Esophagus mucosa (tissue), 1 donor: ENCODE results near the gene KCP. TPM values are rescaled to one million over a fixed set of nuclear protein-coding genes. Genes with fewer than 3 reads are reported as not detected.
A peak's percentile ranks its signal among the peaks of the same experiment; 100 is the strongest.

Experiments used
- ATAC-seq: fragments of 200-7000 bp; cut with Tn5 transposase; one replicate; pipeline ENCODE4 v1.9.1; 2020
- total RNA-seq: library from RNA; stranded (reverse); gene quantifications from one replicate; pipeline ENCODE4 v1.2.4, GENCODE V29; 2023
- donor health status: DM: yes; HTN: yes; CAD: no.

The KCP gene
- total RNA-seq, 1 donor from 2014 or later: 1.8 TPM

DNA sequence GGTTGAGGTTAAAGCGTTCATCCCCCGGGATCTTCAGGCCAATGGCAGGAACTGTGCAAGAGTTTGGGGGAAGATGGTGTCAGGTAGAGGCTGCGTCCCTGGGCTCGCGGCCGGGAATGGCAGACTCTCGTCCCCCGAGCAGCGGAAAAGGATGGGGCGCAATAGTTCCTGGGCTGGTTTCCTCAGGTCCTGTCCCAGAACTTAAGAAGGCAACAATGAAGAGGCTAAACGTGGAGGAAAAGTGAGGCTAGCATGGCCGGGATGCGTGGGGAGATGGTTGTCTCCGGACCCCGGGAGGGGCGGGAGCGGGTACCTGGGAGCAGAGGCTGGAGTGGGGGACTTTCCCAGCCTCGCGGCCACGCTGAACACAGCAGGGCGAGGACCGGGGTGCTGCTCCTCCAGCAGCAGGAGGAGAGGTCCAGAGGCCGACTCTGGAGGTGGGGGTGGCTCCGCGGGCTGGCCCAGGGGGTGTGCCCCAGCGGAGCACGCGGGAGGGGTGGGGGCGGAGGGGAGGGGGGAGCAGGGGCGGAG is 28.1 kb upstream of the KCP start:
- peak; percentile 38 for ATAC-seq

DNA sequence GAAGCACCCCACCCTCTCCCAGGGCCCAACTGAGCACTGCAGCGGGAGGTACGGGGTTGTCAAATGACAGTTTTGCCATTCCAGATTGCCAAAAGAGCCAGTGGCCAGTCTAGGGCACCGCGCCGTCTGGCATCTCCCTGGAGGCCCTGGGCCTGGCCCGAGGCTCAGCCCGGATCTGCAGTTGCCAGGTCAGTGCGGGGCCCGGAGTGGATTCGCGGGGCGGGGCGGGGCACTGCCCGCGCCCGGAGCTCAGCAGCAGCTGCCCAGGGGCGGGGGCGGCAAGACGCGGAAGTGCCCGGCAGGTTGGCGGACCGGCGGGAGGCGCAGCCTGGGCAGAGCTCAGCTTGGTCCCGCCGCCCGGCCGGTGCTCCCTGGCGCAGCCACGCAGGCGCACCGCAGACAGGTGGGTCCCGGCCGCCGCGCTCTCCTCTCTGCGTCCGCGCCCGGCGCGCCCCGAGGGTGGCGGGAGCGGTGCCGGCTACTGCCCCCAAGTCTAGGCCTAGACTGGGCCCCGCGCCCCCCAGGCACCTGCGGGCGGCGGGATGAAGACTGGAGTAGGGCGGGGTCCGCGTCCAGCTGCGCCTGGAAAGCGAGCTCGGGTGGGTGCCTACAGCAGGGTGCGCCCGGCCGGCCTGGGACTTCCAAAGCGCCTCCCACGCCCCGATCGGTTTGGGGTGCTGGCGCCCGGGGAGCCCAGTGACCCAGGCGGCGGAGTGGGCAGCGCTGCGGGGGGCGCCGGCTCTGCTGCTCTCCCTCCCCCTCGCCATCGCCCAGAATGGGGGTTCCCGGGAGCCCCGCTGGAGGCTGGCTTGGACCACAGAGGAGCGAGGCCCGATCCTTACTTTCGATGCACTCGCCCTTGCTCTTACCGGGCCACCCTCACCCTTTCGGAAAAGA is 27.4 kb upstream of the KCP start, which contains the start of gene IRF5:
Gene IRF5 (plus strand): TSS at position 281 of the 897 bp plus-strand sequence. CDS start 4,155 bp downstream, outside the sequence.
- peak; percentile 46 for ATAC-seq

- no peak for ATAC-seq
Observed at GRCh38 chr7:128937271-128937646, 26.8 kb upstream of the KCP start.

- no peak for ATAC-seq
Observed at GRCh38 chr7:128936798-128937197, 26.3 kb upstream of the KCP start.

DNA sequence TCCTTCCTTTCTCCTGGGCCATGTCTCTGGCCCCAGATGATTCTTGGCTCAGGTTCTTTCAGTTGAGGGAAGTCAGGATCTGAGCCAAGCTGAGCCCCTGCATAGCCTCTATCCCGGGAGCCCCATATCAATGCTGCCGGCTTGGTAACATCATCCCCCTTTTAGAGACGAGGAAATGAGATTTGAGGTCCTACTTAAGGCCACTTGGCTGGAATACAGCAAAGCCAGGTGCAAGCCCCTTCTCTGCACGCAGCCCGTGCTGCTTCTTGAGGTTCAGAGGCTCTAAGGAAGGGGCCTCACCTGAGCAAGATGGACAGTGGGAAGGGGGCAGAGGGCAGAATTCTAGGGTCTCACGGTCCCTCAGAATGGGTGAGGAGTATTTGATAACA is 24.8 kb upstream of the KCP start:
- ATAC-seq: no peak

GRCh38 chr7:128934361-128935341 is 24.1 kb upstream of the KCP start:
- no peak for ATAC-seq

DNA sequence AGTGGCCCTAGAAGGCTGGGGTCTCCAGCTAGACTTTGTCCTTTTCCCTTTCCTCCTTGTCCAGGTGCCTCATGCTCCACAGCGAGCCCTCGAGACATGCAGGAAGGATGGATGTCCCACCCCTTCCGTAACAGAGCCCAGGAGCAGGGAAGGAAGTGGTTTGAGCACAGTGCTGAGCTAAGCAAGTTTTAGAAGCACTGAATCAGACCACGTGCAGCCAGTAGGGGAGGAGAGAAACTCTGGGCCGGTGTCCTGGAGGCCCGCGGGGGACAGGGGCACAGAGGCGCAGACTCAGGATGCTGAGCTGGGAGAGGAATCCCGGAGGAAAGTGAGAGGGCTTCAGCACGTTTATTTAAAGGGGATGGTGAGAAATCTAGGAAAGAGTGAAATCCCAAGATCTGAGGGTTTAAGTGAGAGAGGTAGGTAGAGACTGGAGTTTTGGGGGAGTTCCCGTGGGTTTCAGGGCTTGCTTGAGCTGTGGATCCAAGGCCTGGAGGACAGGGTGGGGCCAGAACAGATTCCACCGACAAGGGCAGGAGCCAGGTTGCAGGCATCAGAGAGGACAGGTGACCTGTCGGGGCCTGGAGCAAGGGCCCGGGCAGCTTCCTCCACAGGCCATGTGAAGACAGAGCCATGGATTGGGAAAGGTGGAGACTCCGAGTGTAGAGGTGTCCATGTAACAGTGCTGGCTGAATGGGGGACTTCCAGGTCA is 22.8 kb upstream of the KCP start:
- ATAC-seq: peak; percentile 21

DNA sequence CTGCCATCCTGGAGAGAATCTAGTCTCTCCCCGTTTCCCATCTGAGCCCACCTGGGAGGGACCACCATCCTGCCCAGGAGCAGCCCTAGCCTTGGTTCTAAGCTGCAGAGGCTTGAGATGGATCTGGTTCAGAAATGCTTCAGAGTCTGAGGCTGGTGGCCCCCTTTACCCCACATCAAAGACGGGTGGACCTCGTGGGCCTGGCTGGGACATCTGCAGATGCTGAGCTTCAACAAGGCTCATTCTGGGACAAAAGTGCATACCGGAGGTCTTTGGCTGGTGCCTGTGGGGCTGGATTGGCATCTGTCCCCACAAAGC is 22.3 kb upstream of the KCP start:
- ATAC-seq: no peak

GRCh38 chr7:128931965-128932861 is 21.7 kb upstream of the KCP start:
- ATAC-seq: no peak

- no peak for ATAC-seq
Observed at GRCh38 chr7:128931190-128931798, 20.8 kb upstream of the KCP start.

DNA sequence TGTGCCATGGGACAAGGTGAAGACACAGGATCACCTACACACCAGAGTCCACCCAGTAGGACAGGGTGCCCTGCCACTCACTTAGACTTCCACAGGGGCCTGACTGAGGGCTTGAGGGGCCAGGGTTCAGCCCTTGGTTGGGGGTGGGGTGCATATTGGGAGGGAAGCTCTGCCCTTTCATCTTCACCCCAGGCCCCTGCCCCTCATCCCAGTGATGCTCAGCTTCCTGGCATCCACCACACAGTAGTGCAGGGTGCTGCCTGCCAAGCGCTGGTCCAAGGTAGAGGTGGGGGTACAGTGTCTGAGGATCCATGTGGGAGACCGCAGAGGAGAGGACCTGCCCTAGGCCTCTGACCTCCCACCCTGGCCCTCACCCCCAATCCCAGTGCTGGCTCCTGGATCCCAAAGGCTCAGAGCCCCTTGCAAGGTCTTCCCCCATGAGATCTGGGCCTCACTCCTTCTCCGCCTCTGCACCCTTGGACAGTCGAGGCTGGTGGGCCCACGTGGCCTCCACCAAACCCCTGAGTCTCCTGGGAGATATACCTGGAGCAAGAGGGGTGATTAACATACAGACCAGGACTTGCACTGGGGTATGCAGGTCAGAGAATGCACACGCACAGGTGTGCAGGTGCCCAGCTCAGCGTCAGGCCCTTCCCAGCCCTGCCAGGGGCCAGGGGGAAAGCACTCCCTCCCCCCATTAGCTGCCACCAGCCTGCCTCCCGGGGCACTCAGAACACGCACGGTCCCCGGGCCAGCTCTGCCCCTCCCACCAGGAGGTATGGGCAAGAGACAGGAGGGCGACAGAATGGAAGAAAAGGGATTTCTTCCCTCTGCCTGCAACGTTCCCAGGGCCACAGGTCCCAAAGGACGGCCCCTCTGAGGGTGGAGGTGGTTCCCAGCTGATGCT is 18.6 kb upstream of the KCP start:
- no peak for ATAC-seq

- no peak for ATAC-seq
Observed at GRCh38 chr7:128928159-128928813, 17.8 kb upstream of the KCP start.

GRCh38 chr7:128924707-128925588 is 14.4 kb upstream of the KCP start:
- no peak for ATAC-seq

- ATAC-seq: no peak
Observed at GRCh38 chr7:128923411-128923800, 12.9 kb upstream of the KCP start.

DNA sequence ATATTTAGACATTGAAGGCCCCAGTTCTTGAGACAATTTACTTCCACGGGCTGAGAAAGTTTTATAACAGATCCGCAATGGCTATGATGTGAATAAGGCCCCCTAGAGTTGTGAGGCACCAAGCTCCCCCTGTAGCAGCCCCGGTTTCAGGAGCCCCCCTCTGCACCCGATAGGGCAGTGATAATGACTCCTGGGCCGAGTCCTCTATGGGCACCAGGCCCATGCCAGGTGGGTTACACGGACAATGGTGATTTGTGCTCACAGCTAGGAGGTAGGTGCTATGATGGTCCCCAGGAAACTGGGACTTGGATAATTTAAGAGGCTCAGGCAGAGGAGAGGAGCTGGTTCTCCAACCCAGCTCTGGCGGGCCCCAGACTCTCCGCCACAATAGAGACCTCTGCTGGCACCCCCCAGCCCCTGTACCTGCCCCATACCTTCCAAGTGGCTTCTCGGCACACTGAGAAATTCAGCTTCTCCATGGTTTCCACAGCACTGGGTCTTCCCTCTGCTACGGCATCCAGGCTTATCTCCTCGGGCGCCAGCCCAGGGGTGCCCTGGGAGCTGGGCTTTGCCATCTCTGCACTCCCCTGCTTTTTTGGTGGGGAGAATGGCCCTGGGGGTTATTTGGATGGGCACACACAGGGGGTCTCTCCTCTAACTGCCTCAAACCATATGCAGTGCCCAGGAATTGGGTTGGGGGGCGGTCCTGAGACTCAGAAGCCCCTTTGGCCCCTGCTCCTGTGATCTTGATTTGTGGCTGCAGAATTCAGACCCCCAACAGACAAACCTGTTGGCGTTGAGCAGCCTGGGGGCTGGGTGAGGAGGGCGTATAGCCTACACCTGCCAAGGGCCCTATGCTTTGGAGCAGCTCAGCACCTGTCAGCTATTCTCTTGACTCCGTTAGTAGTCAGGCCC is 12.2 kb upstream of the KCP start:
- peak; percentile 20 for ATAC-seq

GRCh38 chr7:128921866-128922440 is 11.4 kb upstream of the KCP start:
- ATAC-seq: no peak
